GM12878 (cell line): ENCODE results near the gene PAQR9. TPM values are rescaled to one million over a fixed set of nuclear protein-coding genes. Genes with fewer than 3 reads are reported as not detected.

Source experiments
- ATAC-seq: fragments of 200-7000 bp; cut with Tn5 transposase; 3 replicates; pipeline ENCODE4 v1.9.1; 2020; ENCODE audit warnings: mild to moderate bottlenecking, moderate library complexity
- BruUV-seq: library from RNA; stranded (reverse); fragments of 400-500 nt; replicated peaks from 2 replicates; lab custom pipeline; 2021; lab: Mats Ljungman, UMichigan
- CTCF ChIA-PET: fragments of 300-600 bp; sonication (Branson Sonifier 250); formaldehyde crosslinking; extraction: SDS; loops from one replicate; lab custom pipeline; 2021; ENCODE audit warnings: inconsistent platforms; lab: Yijun Ruan, JAX
- POLR2A ChIA-PET: fragments of 350-600 bp; formaldehyde crosslinking; extraction: SDS; loops from one replicate; lab custom pipeline; 2021; ENCODE audit warnings: inconsistent platforms; lab: Charles Lee
- RAD21 ChIA-PET: fragments of 300-600 bp; sonication (Branson Sonifier 250); formaldehyde crosslinking; loops from one replicate; lab custom pipeline; 2023; ENCODE audit warnings: antibody characterized with exemption; ENCODE audit not compliant: unreplicated experiment; lab: Charles Lee
- SMC1A ChIA-PET: fragments of 300-600 bp; sonication (Branson Sonifier 250); formaldehyde crosslinking; loops from one replicate; lab custom pipeline; 2023; ENCODE audit not compliant: unreplicated experiment, uncharacterized antibody; lab: Charles Lee
- DNase-seq: peaks from one replicate; pipeline ENCODE4 v3.0.0-alpha.2; 2011; ENCODE audit warnings: low read depth, low spot score
- FAIRE-seq: peaks from 3 replicates; lab custom pipeline; 2011; peaks lifted over from hg19 to GRCh38; lab: Jason Lieb, UNC
- H2AFZ ChIP-seq: 2 replicates; pipeline ENCODE4 v1.6.0; 2011; ENCODE audit warnings: low read depth, low read length, control low read depth; ENCODE audit not compliant: control insufficient read depth
- H3K27ac ChIP-seq: 2 replicates; pipeline ENCODE4 v1.5.1; 2011; ENCODE audit warnings: control low read depth; ENCODE audit not compliant: control insufficient read depth, insufficient read depth
- H3K27me3 ChIP-seq, 2 experiments: replicated peaks in 1 of 2; 2 replicates each; pipeline versions ENCODE4 v1.6.0 to v1.6.1; 2011; ENCODE audit warnings: low read length in 1 of 2; ENCODE audit not compliant: control insufficient read depth in 2 of 2, insufficient read depth in 2 of 2
- H3K36me3 ChIP-seq, 2 experiments: 2 replicates each; pipeline ENCODE4 v1.5.1; 2011; ENCODE audit warnings: low read length in 1 of 2; ENCODE audit not compliant: control insufficient read depth in 2 of 2, insufficient read depth in 2 of 2
- H3K4me1 ChIP-seq: 2 replicates; pipeline ENCODE4 v1.6.1; 2011; ENCODE audit warnings: mild to moderate bottlenecking, low read length, moderate library complexity, mixed read lengths; ENCODE audit not compliant: control insufficient read depth, insufficient read depth
- H3K4me2 ChIP-seq: 2 replicates; pipeline ENCODE4 v1.6.0; 2011; ENCODE audit warnings: control low read depth; ENCODE audit not compliant: control insufficient read depth, insufficient read depth
- H3K4me3 ChIP-seq: fragments of 200-600 bp; sonication (generic); 2 replicates; pipeline ENCODE4 v1.5.1; 2016
- H3K79me2 ChIP-seq: 2 replicates; pipeline ENCODE4 v1.6.0; 2011; ENCODE audit warnings: low read length; ENCODE audit not compliant: control insufficient read depth, insufficient read depth
- H3K9ac ChIP-seq: 2 replicates; pipeline ENCODE4 v1.8.0; 2011; ENCODE audit warnings: low read length, control low read depth, mixed read lengths; ENCODE audit not compliant: control insufficient read depth, insufficient read depth
- H3K9me3 ChIP-seq: replicated peaks from 3 replicates; pipeline ENCODE4 v1.5.1; 2011; ENCODE audit warnings: mild to moderate bottlenecking, low read length; ENCODE audit not compliant: control insufficient read depth, insufficient read depth
- H4K20me1 ChIP-seq: 2 replicates; pipeline ENCODE4 v1.6.0; 2011; ENCODE audit not compliant: control insufficient read depth, insufficient read depth
- CREB1 ChIP-seq: IDR thresholded peaks from 2 replicates; pipeline ENCODE4 v1.6.1; 2012; ENCODE audit warnings: low read depth, mild to moderate bottlenecking, inconsistent platforms
- CREM ChIP-seq: IDR thresholded peaks from 2 replicates; pipeline ENCODE4 v1.6.1; 2014; ENCODE audit warnings: antibody characterized with exemption, low read depth
- HCFC1 ChIP-seq: fragments of 150-350 bp; IDR thresholded peaks from 2 replicates; pipeline ENCODE4 v1.6.1; 2014; ENCODE audit warnings: low read length
- LARP7 ChIP-seq: fragments of 450-650 bp; IDR thresholded peaks from 2 replicates; pipeline ENCODE4 v1.6.1; 2017; ENCODE audit warnings: mild to moderate bottlenecking
- YY1 ChIP-seq: IDR thresholded peaks from 2 replicates; pipeline ENCODE4 v1.6.1; 2011; ENCODE audit warnings: low read depth, mild to moderate bottlenecking, low read length
- ZZZ3 ChIP-seq: IDR thresholded peaks from 2 replicates; pipeline ENCODE4 v1.6.1; 2011; ENCODE audit warnings: low read depth; ENCODE audit not compliant: control insufficient read depth, insufficient read length
- WGBS: methylation state at CpG from one replicate; pipeline ENCODE4 v1.1.6; 2016; ENCODE audit warnings: low lambda C conversion rate; ENCODE audit not compliant: insufficient replicate concordance, insufficient coverage; ENCODE audit errors: missing lambda C conversion rate; 5-methylcytosine and 5-hydroxymethylcytosine counted together
- in situ Hi-C: fragments of 300-500 bp; cut with MboI; formaldehyde crosslinking; loops from 9 replicates; pipeline ENCODE4 v1.14.3; 2018; ENCODE audit warnings: mixed read lengths
- intact Hi-C: fragments of 100-400 bp; cut with micrococcal nuclease; formaldehyde crosslinking; loops from one replicate; pipeline ENCODE4 v1.14.2; 2022; ENCODE audit not compliant: unreplicated experiment
- polyA plus RNA-seq, 11 experiments: library from polyadenylated mRNA; depleted of rRNA in 4 of 11; unstranded in 6 of 11; stranded (reverse) in 5 of 11; fragments of >200 nt; fragmentation: Nextera tagmentation in 4 of 11; fragmentation: Illumina TruSeq in 1 of 11; extraction: Ambion mirVana in 4 of 11; extraction: Trizol in 1 of 11; gene quantifications; 1 replicate in 1 of 11; 2 replicates in 10 of 11; pipeline versions ENCODE4 v1.2.1 to v1.2.3, GENCODE V29; 2011 to 2016; ENCODE audit warnings: inconsistent platforms in 2 of 11, missing spikeins in 2 of 11, low read depth in 1 of 11
- total RNA-seq, 4 experiments: library from RNA; depleted of rRNA in 3 of 4; stranded (reverse); fragments of >200 nt in 3 of 4; fragmentation: Illumina TruSeq in 1 of 4; extraction: Trizol in 1 of 4; gene quantifications; 2 replicates each; pipeline versions ENCODE4 v1.2.1 to v1.2.3, GENCODE V29; 2013 to 2021
- TF ChIP-seq, protein P1 (sequence below): fragments of 450-650 bp; conservative IDR thresholded peaks from 2 replicates; pipeline ENCODE4 v1.6.1; 2017; ENCODE audit warnings: mild to moderate bottlenecking, moderate library complexity

PAQR9 gene
- total and polyA plus RNA-seq, 10 of the 15 experiments (the other 5 are each of a cell fraction or from before 2014, with no cell fraction given) = not detected

- in situ Hi-C loops = no loop called here
- H3K79me2 ChIP-seq = peaks cover 50% of the 10 kb centered on the region
- SMC1A ChIA-PET = interaction anchor here (0.6 to 3.2 kb wide), 14 partner anchors 8 to 974 kb away, joined by 3 to 27 read pairs (median 5); no protein-coding TSS in a partner anchor
Measured at GRCh38 chr3:143001034-143001368, 37.5 kb upstream of the PAQR9 start.

More at GRCh38 chr3:143001034-143001368, 37.5 kb upstream of the PAQR9 start:
- H3K9me3 ChIP-seq = no peaks in the 10 kb centered on the region
- DNase-seq = no peak
- RAD21 ChIA-PET = interaction anchor here (1.0 to 2.4 kb wide), 7 partner anchors 8 to 424 kb away, joined by 3 to 23 read pairs (median 4); no protein-coding TSS in a partner anchor
- no peaks in the 10 kb centered on the region for H3K27me3 ChIP-seq
- H2AFZ ChIP-seq = peak overlapping the region; percentile 97
- H3K4me2 ChIP-seq = peak overlapping the region; percentile 93
- peak; percentile 96 for FAIRE-seq
- H3K27ac ChIP-seq = peak overlapping the region; percentile 89
- TSS peak; percentile 98 for BruUV-seq
- peak; percentile 87 for ATAC-seq
- H3K4me3 ChIP-seq = peak overlapping the region; percentile 88
- intact Hi-C loops = loop anchor here (5.0 kb wide), 2 partner anchors 424 to 554 kb away; partner anchors contain the start of genes ATR and XRN1
- WGBS = under 1% methylated on average over 15 of the region's 15 CpGs
- POLR2A ChIA-PET = interaction anchor here (0.6 to 3.9 kb wide), 12 partner anchors 10 to 972 kb away, joined by 3 to 21 read pairs (median 5); no protein-coding TSS in a partner anchor
- no peaks in the 10 kb centered on the region for H4K20me1 ChIP-seq
- no peaks in the 10 kb centered on the region for H3K4me1 ChIP-seq
- peak overlapping the region; percentile 86 for H3K9ac ChIP-seq
- CTCF ChIA-PET = interaction anchor here (0.6 to 5.0 kb wide), 9 partner anchors 10 to 673 kb away, joined by 3 to 52 read pairs (median 7); no protein-coding TSS in a partner anchor
- H3K36me3 ChIP-seq = no peaks in the 10 kb centered on the region
- TF ChIP-seq ZZZ3 (no peak), CREB1 (peak; percentile 91), LARP7 (0 out of 2 replicates have a peak, but pooled peaks have one; percentile 21), YY1 (peak; percentile 67), CREM (peak; percentile 93), HCFC1 (no peak)
- TF ChIP-seq, protein P1, sequence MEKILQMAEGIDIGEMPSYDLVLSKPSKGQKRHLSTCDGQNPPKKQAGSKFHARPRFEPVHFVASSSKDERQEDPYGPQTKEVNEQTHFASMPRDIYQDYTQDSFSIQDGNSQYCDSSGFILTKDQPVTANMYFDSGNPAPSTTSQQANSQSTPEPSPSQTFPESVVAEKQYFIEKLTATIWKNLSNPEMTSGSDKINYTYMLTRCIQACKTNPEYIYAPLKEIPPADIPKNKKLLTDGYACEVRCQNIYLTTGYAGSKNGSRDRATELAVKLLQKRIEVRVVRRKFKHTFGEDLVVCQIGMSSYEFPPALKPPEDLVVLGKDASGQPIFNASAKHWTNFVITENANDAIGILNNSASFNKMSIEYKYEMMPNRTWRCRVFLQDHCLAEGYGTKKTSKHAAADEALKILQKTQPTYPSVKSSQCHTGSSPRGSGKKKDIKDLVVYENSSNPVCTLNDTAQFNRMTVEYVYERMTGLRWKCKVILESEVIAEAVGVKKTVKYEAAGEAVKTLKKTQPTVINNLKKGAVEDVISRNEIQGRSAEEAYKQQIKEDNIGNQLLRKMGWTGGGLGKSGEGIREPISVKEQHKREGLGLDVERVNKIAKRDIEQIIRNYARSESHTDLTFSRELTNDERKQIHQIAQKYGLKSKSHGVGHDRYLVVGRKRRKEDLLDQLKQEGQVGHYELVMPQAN = peak; percentile 26; the same call in 1 of the 2 replicates
